SH-SY5Y (cell line): ENCODE results near the gene IKZF2.

Experiments used
- GATA2 ChIP-seq: IDR thresholded peaks from 2 replicates; pipeline ENCODE4 v1.6.1; 2011; ENCODE audit warnings: mild to moderate bottlenecking, low read depth, low read length
- GATA3 ChIP-seq: IDR thresholded peaks from 2 replicates; pipeline ENCODE4 v1.6.1; 2011; ENCODE audit warnings: low read depth, mild to moderate bottlenecking, low read length, moderate library complexity

GRCh38 chr2:213149949-213150314, 1.5 kb downstream of the IKZF2 start:
- TF ChIP-seq GATA3, result no peak
- no peak for TF ChIP-seq GATA2
